HG02610 (cell line): Measurements from ENCODE around the gene ZNF496.
"Not testable (repeated sequence)": the region's sequence is repeated elsewhere in the genome, so short reads cannot be mapped to it uniquely, and the experiment has no call there.

Experiments used
- ATAC-seq: cut with Tn5 transposase; IDR thresholded peaks from one replicate; pipeline ENCODE4 v1.9.1; 2021; ENCODE audit warnings: mild to moderate bottlenecking, moderate library complexity; ENCODE audit not compliant: unreplicated experiment

ZNF496 gene

DNA sequence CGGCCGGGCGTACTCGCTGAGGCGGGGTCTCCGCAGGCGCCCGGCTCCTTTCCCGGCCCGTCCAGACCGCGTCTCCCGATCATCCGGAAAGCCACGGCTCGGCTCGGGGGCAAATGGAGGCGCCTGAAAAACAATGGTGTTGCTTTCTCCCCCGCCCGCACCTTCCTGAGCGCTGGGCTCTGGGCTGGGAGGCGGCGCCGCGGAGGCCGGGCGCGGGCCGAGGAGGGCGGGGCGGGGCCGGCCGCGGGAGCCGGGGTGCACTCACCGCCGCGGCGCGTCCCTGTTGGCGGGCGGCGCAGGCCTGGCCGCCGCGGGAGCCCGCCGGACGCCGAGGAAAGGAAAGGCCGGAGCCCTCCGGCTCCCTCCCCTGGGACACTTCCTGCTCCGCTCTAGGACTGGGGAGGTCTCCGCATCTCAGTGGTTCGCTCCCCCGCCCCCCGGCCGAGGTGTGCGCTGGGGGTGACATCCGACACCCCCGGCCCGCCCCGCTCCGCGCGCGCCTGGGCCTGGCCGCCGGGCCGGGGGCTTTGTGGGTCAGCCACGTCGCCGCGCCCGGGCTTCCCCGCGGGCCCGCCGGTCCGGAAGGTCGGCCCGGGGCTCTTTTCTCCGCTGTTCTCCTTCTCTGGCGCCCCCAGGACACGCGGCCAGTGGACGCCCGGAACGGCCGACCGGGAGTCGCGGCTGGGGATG is at the start of gene ZNF496:
Gene ZNF496 (minus strand): TSS at position 343 of the 690 bp plus-strand sequence. CDS start 2,289 bp downstream, outside the sequence.
- peak; percentile 64 for ATAC-seq

DNA sequence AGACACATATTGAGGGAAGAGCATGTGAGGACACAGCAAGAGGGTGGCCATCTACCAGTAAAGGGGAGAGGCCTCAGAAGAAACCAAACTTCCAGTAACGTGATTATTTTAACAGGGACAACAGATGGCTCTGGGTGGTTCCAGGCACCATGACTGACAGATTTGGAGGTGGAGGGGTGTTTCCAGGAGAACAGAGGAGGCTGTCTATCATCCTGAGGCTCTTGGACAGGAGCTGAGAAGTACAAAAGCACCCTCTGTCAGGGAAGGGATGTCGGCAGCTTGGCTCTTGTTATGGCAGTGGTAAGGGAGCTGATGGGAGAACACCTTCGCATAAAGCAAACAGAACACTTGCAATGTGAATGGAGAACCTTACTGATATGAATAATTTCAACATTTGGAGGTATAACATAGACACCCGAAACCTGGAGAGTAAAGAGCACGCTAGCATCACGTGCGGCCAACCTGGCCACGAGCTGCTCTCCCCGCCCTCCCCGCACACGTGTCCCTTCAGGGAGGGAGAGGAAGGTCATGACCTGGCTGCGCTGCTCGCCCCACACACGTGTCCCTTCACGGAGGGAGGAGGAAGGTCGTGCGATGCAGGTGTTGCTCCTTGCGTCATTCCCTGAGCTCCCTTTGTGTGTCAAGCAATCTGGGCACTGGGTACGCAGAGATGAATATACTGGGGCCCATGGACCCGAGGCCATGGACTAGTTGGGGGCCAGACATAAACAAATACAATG is 46.8 kb upstream of the ZNF496 start:
- no peak for ATAC-seq

DNA sequence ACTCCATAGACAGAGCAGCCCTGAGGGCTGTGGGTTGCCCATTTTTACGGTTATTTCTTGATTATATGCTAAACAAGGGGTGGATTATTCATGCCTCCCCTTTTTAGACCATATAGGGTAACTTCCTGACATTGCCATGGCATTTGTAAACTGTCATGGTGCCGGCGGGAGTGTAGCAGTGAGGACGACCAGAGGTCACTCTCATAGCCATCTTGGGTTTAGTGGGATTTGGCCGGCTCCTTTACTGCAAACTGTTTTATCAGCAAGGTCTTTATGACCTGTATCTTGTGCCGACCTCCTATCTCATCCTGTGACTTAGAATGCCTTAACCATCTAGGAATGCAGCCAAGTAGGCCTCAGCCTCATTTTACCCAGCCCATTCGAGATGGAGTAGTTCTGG is 46.0 kb upstream of the ZNF496 start:
- ATAC-seq: not testable (repeated sequence)

DNA sequence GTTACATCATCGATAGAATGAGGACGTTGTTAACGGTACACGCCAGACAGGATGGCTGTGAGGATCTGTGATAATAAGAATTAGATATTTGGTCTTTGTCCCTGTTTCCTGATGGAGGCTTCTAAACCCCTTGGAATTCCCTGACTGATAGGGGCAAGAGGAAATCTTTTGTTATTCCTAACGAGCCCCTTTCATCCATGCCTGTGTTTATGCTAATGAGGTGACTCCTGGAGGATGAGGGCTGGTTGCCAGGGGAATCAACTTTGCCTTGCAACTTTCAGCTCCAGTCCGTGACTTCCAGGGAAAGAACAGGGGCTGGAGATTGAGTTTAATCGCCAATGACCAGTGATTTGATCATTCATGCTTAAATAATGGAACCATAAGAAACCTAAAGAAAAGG is 45.0 kb upstream of the ZNF496 start:
- ATAC-seq: no peak

DNA sequence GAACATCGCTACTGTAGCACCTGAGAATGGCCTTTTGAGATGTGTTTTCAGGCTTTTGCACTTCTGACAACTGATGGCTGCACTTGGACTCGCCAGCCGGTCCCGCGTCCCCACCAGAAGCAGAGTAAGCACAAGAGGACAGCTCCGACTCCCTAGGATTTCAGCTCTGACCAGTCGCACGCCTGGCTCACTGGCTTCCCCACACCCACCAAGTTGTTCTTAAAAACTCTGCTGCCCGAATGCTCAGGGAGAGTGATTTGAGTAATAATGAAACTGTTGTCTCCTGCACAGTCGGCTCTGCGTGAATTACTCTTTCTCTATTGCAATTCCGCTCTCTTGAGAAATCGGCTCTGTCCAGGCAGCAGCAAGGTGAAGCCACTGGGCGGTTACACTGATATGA is 44.1 kb upstream of the ZNF496 start:
- ATAC-seq: no peak

DNA sequence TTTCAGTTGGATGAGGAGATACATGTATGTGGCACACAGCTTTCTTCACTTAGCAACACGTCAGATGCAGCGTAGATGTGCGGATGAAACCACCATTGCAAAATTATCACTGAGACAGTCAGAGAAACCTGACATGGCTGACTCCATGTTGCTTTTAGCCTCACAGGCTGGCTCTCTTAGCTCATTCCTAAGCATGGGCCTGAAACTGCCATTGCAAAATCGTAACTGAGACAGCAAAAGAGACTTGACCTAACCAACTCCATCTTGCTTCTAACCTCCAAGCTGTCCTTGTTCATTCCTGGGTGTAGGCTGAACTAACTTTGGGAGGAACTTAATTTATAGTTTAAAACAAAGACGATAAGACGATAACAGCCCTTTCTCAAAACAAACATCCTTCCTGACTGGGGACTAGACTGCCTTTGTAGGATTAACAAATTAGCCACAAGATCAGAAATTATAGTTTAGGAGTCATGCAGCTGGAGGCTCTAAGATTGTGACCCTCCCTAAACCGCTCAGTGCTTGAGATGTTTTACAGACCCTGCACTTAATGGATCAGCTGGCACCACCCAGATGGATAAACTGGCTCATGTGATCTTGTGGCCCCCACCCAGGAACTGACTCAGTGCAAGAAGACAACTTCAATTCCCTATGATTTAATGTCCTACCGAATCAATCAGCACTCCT is 43.1 kb upstream of the ZNF496 start:
- ATAC-seq: not testable (repeated sequence)

DNA sequence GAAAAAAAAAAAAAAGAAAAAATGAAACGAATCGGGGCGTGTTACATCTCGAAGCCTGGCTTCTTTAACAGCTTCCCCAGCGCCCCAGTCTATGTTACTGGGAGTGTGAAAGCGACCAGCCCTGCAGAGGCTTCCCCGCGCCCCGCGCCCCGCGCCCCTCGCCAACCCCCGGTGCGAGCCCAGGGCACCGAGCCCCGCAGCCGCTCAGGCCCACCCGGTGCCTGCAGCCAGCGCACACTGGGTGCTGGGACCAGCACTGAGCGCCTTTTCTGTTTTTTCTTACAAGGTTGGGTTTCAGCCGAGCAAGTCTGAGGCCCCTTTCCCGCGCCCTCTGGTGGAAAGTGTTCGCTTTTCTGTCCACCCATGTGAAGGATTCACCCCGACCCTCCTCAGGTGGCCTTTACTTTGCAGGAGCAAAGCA is 42.1 kb upstream of the ZNF496 start:
- no peak for ATAC-seq

DNA sequence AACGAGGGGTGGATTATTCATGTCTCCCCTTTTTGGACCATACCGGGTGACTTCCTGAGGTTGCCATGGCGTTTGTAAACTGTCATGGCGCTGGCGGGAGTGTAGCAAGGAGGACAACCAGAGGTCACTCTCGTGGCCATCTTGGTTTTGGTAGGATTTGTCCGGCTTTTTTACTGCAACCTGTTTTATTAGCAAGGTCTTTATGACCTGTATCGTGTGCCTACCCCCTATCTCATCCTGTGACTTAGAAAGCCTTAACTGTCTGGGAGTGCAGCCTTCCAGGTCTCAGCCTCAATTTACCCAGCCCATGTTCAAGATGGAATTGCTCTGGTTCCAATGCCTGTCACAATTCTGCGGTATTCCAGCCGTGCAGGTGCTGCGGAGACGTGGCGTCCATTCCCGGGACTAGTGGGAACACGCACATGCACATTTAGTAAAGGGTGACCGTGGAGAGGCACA is 40.2 kb upstream of the ZNF496 start:
- ATAC-seq: no peak

DNA sequence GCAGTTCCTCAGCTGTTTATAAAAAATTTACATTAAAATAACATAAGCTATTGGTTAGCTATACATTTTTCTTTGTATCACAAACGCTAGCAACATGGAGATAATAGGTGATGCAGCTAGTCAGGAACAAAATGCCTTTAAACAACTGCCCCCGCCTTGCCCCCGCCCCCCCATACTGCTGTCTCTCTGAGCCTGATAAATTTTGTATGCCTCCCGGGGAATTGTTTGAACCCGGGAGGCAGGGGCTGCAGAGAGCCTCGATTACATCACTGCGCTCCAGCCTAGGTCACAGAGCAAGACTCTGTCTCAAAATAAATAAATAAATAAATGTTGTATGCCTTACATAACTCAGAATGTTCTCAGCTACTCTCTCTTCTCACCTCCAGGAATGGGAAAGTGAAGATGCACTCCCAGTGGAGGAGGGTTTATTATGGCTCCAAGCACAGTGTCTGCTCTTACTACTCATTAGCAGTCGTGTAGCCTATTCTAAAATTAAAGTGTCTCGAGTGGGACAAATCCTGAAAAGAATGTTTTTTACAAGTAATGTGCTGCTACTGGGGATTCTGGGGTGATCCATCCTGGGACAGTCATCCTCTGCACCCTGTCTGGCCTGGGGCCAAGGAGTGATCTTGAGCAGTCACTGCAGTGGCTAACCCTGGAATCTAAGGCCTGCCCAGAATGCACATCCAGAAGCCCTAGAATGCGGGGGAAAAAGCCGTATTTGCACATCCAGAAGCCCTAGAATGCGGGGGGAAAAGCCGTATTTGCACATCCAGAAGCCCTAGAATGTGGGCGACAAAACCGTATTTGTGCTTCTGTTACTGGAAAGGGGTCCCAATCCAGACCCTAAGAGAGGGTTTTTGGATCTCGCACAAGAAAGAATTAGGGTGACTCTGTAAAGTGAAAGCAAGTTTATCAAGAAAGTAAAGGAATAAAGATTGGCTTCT is 39.4 kb upstream of the ZNF496 start:
- no peak for ATAC-seq

DNA sequence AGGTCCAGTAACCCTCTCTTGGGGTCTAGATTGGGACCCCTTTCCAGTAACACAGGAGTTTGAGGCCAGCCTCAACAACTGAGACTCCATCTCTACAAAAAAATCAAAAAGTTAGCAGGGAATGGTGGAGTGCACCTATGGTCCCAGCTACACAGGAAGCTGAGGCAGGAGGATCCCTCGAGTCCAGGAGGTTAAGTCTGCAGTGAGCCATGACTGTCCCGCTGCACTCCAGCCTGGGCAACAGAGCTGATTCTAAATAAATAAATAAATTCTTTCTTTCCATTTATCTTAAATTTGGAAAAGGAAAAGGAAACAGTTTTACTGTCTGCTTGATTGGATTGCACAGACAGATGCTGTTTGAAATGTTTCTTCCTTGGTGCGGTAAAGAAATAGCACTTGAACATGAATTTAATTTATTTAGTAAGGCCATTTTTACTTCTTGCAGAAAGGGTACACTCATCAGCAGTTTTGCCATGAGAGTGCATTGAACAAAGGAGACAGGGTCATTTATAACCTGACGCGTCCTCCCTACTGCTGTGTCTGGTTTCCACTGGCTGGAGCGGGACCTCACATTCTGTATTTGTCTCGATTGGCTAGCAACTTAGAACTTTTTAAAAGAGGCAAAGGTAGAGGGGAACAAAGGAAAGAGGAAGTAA is 37.0 kb upstream of the ZNF496 start:
- ATAC-seq: no peak

DNA sequence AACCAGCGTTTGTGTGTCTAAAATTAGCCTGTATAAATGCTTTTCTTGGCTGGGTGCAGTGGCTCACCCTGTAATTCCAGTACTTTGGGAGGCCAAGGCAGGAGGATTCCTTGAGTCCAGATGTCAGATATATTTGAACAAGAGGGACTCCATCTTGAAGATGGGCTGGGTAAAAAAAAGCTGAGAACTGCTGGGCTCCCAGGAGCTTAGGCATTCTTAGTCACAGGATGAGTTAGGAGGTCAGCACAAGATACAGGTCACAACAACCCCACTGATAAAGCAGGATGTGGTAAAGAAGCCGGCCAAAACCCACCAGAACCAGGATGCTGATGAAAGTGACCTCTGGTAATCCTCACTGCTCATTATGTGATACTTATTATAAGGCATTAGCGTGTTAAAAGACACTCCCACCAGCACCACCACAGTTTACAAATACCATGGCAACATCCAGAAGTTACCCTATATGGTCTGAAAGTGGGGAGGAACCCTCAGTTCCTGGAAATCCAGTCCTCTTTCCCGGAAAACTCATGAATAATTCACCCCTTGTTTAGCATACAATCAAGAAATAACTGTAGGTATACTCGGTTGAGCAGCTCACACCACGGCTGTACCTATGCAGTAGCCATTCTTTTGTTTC is 36.2 kb upstream of the ZNF496 start:
- ATAC-seq: no peak

DNA sequence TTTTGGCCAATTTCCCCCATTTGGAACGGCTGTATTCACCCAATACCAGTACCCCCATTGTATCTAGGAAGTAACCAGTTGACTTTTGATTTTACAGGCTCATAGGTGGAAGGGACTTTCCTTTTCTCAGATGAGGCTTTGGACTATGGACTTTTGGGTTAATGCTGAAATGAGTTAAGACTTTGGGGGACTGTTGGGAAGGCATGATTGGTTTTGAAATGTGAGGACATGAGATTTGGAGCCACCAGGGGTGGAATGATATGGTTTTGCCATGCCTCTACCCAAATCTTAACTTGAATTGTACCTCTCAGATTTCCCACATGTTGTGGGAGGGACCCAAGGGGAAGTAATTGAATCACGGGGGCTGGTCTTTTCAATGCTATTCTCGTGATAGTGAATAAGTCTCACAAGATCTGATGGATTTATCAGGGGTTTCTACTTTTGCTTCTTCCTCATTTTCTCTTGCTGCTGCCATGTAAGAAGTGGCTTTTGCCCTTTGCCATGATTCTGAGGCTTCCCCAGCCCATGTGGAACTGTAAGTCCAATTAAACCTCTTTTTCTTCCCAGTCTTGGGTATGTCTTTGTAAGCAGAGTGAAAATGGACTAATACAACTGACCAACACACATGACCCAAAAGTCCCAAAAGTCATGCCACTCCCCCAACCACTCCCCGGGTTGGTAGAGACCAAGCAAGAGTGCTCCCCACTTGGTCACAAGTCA is 35.4 kb upstream of the ZNF496 start:
- ATAC-seq: no peak

DNA sequence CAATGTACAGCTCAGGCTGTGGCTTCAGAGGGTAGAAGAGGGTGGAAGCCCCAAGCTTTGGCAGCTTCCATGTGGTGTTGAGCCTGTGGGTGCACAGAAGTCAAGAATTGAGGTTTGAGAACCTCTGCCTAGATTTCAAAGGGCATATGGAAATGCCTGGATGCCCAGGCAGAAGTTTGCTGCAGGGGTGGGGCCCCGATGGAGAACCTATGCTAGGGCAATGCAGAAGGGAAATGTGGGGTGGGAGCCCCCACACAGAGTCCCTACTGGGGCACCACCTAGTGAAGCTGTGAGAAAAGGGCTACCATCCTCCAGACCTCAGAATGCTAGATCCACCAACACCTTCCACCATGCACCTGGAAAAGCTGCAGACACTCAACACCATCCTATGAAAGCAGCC is 34.7 kb upstream of the ZNF496 start:
- ATAC-seq: not testable (repeated sequence)

DNA sequence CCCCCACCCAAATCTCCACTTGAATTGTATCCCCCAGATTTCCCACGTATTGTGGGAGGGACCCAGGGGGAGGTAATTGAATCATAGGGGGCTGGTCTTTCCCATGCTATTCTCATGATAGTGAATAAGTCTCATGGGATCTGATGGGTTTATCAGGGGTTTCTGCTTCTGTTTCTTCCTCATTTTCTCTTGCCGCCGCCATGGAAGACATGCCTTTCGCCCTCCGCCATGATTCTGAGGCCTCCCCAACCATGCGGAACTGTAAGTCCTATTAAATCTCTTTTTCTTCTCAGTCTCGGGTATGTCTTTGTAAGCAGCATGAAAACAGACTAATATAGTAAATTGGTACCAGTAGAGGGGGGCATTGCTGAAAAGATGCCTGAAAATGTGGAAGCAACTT is 33.4 kb upstream of the ZNF496 start:
- no peak for ATAC-seq

DNA sequence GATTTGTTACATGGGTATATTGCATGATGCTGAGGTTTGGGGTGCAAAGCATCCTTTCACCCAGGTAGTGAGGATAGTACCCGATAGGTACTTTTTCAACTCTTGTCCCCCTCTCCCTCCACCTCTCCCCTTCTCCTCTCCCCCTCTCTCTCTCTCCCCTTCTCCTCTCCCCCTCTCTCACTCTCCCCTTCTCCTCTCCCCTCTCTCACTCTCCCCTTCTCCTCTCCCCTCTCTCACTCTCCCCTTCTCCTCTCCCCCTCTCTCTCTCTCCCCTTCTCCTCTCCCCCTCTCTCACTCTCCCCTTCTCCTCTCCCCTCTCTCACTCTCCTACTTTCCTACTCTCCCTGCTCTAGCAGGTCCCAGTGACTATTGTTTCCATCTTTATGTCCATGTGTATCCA is 31.3 kb upstream of the ZNF496 start:
- ATAC-seq: not testable (repeated sequence)

DNA sequence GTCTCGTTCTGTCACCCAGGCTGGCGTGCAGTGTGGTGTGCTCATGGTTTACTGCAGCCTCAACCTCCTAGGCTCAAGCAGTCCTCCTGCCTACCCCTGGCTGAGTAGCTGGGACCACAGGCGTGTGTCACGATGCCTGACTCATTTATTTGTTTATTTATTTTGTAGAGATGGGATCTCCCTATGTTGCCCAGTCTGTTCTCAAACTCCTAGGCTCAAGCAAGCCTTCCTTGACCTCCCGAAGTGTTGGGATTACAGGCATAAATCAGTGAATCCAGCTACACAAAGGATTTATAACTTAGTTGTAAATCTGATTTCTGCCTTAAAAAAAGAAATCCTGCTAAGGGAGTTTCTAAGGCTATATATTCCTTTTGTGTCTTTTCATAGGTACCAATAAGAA is 30.5 kb upstream of the ZNF496 start:
- no peak for ATAC-seq

DNA sequence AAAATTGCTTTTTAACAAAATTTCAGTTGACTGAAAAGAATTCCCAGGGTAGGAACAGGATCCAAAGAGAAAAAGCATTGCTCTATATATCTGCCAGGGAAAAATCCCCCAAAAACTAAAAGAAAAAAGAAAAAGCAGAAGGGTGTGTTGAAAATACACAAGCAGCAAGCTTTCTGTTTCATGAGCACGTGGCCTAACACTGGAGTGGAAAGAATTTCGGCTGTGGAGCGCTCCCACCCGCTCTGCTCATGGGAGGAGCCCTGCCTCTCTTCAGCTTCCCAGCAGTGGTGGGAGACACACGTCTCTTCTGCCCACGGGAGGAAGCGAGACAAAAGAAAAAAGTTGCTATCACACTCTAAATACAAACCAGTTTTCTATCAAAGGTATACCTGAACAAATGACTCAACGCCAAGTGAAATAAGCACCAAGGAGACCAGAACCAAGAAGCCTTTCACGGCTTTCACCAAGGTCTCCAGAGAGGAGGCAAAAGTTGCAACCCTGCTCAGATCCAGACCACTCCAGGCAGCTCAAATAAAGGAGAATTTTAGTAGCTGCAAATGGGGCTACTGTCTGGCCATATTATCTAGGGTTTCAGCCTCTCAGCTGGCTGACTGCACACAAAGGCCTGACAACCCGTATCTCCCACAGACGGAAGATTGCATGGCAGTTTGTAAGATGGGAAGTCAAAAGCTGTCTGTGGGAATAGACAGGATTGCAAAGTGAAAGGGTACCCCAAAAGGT is 29.5 kb upstream of the ZNF496 start:
- no peak for ATAC-seq

DNA sequence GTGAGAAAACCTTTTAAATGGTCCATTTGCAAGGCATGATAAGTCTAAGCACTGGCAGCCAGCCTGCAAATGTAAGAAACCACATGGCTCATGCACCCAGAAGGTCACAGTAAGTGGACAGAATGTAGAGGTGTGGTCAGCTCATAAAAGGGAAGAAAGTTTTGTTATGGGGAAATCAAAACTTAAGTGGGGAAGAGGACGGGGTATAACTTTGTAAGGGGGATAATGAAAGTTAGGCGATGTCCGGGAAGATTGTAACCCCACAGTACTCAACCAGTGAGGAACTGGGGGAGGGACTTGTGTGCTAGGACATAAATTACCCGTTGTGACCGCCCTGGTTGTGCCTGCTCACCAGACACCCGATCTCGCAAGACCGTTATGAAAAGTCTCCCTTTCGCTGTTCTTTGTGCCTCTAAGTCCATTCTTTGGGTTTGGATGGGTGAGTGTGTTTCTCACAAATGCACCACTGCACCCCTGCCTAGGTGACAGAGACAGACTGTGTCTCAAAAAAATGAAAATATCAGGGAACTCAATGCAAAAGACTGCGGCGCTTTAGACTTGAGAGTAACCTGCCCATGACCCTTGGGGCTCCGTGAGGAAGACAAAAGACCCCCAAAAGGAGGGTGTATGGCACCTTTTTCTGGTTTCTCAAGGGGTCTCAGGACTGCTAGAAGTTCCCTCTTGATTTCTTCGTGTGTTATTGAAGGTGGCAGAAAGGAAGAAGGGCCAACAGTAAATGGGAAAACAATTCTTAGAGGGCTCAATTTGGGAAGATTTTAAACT is 28.6 kb upstream of the ZNF496 start:
- ATAC-seq: no peak
